IPS-NIHi7 (cell line): ENCODE data around the gene ALK.

ENCODE experiments used
- DNase-seq: peaks from one replicate; pipeline ENCODE4 v3.0.0; 2012; ENCODE audit warnings: mixed read lengths; ENCODE audit errors: extremely low spot score

ALK gene

DNA sequence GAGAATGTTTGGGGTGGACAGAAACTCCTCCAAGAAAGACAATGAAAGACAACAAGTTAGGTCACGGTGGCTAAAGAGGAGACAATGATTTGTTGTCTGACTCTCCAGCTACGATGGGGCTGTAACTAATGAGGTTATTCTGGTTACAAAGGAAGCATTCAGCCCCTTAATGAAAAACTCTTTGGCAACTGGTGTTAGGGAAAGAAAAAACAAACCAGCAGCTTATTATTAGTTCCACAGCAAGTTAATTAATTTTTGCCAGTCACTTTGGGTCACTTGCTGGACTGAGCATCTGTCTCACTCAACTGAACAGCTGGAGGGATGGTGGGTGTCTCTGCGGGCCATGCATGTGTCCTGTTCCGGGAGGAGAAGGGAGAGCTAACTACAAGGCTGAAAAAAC is 263.7 kb downstream of the ALK start:
- DNase-seq = no peak

DNA sequence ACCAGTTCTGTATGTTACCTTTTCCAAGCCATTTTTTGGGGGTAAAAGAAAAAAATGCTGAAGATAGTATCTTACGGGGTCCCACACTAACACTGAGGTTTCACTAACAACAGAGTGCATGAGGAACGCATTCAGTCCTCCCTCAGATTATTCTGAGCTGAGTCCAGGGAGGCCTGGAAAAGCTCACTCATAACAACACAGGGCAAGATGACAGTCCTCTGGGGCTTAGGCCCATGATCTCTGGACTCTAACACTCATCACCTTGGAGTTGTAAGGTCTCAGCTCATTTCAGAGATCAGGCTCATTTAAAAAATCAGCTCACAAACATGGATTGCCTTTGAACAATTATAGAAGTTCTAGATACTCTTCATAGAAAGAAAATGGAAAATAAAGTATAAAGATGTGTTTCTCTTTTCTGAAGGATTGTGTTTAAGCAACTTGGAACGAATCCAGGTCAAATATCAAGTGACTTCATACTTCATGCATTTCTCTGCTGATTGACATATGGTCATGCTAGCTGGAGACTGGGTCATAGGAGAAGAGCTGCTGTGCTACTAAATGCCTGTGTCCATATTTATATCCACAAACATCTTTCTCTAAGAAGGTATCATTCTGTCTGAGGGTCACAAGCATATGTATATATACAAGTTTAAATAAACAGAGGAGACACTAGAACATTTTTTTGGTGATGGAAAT is 265.8 kb downstream of the ALK start:
- DNase-seq = no peak

DNA sequence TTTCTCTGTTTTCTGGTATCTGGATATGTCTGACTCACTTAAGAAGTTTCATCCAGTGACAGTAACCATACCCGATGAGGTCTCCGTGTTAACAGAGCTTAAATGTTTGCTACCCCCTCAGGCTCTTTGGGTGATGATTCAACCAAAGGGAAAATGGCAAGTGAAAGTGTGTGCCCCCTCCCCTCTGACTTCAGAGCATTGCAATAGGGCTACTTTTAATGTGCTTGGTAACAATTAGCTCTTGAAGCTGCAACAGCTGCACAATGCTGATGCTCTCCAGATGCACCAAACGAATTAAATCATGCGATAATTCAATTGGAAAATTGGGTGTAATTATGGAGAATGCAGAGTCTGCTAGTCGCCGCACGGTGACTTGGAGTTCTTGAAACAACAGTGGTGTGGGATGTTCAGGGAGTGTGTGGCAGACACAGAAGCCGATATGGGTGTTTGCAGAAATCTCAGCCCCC is 270.7 kb downstream of the ALK start:
- no peak for DNase-seq

DNA sequence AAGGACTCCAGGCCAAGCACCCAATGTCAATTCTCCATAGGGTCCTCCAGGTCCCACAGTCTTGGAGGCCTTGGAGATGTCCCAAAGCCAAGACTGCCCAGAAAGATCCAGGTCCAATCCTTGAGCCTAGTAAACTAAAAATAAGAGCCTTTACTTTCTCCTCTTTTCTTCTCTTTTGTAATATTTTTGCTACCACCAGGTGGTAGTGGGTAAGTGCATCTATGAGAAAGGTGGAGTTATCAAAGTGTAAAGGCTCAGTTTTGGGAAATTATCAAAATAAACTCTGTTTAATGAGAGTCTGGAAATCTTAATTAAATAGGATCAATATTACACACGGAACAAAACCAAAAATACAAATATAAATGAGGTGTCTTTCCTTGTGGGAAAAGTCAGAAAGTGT is 276.4 kb downstream of the ALK start:
- DNase-seq = no peak

DNA sequence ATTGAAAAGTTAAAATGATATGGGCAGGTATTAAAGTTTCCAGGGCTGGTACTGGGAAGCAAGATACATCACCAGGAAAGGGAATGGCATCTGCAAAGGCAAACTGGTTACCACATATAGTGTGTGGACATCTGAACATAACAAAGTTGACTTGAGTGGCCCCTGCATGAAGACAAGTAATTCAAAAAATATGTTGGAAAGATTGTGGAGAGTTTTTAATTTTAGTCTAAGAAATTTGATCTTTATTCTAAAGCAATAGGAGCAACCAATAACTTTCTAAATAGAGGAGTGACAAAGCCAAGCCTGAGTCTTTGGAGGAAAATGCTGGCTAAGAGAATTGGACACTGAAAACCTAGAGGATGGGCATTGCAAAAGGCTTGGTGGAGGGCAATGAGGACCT is 278.2 kb downstream of the ALK start:
- DNase-seq = no peak

DNA sequence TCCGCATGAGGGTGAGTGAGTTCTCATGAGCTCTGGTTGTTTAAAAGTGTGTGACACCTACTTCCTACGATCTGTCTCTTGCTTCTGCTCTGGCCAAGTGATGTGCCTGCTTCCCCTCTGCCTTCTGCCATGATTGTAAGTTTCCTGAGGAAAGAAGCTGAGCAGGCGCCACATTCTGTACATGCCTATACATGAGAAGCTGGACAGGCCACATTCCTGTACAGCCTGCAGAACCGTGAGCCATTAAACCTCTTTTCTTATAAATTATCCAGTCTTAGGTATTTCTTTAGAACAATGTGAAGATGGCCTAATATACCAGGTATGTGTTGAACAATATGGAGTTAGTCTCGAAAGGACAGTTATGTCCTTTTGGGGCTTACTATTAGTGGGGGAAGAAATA is 281.0 kb downstream of the ALK start:
- DNase-seq = no peak

DNA sequence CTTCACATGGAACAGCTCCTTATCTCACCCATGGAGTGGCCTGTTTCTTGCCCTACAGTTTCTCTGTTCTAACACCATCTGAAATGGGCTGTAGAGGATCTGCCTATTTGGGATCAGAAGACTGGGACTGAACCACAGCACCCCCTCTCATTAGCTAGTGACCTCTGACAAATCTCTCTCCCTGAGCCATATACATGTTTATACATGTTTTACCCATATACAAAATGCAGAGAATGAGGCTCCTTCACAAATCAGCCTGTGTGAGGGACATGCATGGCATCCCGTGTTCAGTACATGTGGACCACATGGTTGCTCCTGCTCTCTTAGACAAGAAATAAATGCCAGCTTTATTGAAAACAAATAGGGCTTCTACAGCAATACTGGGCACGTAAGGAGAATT is 282.7 kb downstream of the ALK start:
- DNase-seq = no peak

DNA sequence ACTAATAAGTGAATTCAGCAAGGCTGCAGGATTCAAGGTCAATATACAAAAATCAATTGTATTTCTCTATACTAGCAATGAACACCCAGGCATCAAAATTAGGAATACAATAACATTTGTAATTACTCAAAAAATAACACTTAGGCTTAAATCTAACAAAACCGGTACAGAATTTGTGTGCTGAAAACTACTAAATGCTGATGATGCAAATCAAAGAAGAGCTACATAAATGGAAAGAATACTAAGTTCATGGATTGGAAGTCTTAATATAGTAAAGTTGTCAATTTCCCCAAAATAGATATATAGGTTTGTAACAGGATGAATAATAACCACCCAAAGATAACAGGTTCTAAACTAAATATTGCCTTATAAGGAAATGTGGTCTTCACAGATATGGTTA is 286.5 kb downstream of the ALK start:
- DNase-seq = no peak

DNA sequence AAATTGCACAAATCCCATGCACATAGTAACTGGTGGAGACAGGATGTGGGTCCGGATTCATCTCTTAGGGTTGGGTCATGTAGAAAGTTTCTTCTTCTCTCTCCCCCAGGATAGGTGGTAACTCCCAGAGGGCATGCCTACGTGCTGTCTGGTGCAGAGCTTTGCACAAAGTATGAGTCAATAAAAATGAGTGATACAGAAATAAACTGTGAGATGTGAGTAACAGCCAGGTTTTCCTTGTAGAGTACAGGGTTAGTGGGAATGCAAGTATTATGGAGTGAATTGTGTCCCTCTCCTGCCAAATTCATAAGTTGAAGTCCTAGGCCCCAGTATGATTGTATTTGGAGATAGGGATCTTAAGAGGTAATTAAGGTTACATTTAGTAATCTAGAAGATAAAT is 289.4 kb downstream of the ALK start:
- DNase-seq = no peak

DNA sequence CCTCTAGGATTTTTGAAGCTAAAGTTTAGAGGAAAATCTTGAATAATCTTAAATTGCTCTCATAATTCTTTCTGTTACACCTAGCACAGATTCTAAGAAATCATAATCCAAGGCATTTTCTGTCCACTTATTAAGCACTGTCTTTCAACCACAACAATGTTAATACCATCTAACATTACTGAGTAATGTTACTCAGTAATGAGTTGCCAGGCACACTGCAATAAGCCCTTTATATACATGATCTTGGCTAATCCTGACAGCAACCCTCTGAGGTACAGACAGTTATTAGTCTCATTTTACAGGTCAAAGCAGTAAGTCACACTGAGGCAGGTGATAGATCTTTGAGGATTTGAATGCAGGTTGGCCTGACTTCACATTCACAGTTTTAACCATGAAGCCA is 291.9 kb downstream of the ALK start:
- DNase-seq = no peak

DNA sequence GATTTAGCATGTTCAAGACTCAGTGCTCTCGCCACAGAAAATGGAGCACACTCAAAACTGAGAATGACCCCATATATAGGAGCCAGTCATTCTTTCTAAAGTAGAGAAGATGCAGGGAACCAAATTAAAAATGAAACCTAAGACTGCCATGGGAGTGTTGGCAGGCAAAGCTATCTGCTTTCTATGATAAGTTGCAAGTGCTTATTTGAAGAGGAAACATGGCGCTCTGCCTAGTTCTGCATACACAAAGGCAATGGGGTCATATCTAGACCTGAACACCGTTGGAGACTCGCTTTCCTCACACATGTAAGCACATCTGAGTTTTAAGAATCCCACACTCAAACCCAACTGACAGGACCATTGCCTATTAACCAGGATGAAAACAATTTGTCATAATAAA is 292.5 kb downstream of the ALK start:
- DNase-seq = no peak

DNA sequence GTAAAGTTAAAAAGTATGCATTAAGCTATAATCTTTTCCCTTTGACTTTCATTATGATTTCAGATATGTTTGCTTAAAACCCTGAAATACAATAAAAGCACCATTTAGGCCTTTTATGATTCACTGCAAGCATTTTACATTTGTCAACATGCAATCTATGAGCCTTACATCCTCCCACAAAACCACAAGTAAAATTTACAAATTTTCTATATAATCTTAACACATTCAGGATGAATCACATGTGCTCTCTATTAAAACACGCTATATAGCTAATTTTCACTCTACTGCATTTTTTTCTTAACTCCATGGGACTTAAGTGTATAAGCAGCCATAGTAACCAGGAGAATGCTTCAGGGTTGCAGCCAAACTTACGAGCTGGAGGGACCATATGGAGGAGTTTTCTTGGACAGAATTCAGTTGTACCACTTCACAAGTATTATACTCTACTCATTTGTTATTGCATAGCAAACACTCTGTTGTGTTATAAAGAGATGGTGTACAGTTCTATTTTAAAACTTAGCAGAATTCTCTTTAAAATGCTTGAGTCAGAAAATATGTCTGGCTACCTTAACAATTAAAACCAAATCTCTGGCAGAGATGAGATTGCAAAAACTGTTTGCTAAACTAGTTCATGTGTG is 293.2 kb downstream of the ALK start:
- DNase-seq = no peak

DNA sequence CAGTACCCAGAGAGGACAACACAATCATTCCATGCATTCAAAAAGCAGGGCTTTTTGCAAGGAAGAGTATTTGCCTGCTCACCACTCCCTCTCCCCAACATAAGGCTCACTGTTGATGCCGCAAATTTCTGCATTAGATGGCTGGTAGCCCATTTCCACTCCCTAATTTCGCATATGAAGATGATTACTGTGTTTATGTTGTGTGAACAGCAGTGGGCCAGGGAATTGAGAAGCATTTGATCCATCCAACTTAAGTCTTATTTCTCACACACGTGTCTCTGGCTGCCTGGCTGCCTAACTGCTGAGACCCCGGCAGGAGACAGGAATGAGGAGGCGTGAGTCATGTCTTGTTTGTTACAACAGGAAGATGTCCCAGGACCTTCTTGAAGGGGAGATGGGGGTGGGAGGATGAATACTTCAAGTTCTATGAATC is 294.1 kb downstream of the ALK start:
- DNase-seq = peak; percentile 61

DNA sequence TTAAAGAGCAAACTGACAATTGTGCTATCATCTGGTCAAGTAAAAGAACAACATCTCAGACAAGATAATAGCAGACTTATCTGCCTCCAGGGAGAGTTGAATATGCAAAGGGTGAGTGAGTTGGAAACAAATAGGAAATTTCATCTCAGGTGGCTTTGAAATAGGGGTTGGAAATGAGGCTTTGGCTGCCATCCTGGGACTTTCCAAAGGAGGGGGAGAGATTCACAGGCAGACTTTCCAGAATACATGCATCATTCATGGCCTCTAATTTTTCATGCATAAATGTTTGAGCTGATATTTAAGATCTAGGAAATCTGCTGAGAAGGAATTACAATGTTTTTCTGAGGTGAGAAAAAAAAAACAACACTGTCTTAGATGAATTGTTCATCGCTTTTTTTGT is 300.5 kb downstream of the ALK start:
- no peak for DNase-seq

DNA sequence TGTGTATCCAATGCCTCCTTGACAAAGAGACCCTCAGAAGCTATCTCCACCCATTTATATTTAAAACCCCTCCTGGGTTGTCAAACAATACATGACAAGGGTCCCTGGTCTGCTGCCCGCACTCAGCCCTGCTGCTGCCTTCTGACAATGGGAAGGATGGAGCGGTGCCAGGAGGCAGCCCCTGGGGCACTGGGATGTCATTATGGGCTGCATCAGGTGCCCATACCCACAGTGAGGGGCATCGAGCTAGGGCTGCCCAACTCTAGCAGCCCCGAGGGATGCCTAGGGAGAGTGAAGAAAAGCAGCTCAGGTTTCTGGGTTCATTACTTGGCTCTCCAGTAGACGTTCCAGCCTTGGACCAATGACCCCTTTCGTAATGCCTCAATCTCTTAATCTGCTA is 301.7 kb downstream of the ALK start:
- no peak for DNase-seq

DNA sequence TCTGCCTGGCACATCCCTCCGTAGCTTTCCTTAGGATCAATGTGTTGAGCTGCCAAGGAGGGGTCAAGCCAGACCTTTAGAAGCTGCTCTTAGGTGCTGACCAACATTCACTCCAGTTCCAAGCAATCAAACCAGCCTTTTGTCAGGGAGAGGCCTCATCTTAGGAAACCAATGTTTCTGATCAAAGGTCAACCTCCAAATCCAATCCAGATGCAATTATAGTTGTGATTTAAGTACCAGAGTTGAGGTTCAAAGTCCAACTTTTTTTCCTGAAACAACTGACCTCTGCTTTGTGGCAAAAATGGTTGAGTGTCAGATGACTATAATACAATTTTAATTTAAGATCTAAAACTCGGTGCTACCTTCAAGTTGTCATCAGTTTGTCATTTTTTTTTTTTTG is 303.4 kb downstream of the ALK start:
- DNase-seq = no peak

DNA sequence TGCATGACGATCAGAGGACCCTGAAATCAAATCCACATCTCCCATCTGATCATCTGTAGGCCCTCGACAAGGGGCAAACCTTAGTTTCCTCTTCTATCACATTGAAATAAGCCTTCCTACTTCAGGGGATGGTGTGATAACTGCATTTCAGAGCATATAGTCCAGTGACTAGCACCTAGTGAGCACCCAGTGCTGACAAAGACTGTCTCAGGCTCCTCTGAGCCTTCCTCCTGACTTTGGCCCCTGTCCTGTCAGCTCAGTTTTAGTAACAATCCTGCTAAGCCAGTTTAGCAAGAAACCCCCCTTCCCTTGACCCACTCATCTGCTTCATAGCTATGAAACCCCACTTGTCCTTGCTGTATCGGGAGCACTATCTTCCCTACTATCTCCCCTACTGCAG is 304.0 kb downstream of the ALK start:
- DNase-seq = no peak

DNA sequence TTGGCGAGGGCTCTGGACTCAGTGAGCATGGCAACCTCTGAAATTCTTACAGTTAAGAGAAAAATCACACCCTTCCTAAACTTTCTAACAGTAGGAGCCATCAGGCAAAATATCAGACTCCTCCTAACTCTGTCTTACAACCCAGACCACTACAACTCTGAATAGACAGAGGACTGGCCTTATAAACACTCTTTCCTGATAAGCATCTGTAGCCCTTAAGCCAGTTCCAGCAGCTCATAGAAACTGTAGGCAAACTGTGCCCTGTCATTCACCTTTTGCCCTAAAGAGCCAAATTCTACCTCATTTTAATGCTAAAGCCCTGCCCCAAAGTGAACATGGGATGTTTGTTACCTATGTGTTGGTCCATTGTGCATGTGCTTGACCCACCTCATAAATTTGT is 304.8 kb downstream of the ALK start:
- DNase-seq = no peak

DNA sequence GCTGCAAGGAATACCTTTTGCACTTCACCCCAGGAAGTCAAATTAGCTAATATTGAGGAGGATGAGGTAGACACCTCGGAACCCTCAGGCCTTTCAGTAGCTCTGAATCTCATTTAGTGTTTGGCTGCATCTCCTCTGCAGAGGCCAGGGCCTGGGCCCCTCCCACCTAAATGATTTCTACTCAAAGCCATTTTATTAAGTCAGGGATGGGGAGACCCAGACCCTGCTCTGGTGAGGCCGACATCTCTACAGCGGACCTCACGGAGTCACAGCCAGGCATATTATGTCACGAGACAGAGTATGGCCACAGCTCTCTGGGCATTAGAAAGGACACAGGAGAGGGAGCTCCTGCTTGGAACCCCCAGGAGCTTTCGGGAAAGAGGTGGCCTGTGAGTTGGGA is 305.5 kb downstream of the ALK start:
- DNase-seq = no peak

DNA sequence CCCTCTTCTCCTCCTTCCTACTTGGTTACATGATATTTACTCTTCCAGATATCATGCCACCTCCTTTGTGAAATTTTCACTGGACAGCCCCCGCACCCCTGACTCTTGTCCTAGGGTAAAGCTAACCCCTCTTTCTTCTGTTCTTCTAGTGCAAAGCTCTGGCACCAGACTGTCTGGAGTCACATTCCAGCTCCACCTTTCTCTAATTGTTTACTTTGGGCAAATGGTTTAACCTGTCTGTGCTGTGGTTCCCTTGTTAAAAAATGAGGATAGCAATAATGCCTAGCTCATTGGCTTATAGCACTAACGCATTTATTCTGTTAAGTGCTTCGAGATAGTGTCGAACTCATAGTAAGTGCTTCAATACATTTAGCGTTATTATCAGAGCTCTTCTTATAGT is 306.2 kb downstream of the ALK start:
- no peak for DNase-seq

DNA sequence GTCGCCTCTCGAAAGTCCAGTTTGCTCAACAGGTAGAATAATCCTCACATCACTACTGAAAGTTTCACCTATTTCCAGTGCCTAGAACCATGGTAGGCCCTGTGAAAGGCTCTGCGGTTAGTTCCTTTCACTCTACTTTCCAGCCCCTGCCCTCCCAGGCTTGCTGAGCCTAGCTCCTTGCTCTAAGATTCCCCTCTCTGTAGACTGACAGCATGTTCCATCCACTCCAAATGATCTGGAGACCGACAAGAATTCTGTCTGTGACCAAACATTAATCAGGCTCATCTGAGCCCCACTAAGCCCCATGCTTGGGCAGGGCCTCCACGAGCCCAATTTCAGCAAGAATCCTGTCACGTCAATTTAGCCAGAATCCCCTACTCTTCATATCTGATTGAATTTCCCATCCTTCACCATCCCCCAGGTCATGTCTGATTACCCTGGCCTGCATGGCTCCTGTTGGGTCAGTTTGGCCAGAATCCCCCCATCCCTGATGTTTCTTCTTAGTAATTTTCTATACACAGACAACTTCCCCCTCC is 307.0 kb downstream of the ALK start:
- DNase-seq = no peak

DNA sequence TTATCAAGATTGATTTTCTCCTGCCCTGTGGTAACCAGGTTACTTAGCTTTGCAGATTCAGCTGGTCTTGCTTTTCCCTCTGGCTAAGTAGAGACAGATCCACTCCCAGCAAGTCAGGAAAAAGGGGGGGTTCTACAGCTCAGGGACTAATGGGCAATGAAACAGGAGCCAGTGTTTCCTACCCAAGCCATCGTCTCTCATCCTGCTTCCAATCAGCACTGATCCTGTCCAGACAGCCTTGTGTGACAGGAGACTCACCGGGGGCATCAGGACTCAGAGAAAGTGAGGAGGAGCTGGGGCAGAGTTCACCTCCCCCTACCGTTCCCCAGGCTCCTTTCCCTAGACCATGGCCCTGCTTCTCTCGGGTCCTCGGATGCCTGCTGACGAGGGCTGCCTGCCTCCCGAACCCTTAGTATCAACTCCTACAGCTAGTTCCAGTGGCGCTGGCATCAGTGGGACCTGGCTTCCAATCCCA is 307.6 kb downstream of the ALK start:
- no peak for DNase-seq

DNA sequence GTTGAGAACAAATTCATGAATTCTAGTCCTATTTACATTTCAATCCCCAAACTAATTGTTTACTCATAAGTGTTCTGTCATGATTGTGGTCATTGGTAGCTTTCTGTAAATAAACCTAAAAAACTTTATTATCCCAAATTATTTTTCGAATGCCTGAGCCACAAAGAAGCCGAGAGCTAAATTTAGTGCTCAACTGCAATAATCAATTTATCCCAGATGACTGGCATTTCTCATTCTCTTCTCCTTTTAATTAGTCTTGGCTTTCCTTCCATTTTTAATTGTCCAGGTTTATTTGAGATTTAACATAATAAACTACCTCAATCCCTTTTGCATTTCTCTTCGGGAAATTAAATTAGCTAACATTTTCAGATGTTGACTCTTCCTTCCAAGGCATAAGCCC is 308.3 kb downstream of the ALK start:
- DNase-seq = no peak
